OCI-LY3 (cell line): Measurements from ENCODE around the gene FKRP.

Source experiments
- EZH2phosphoT487 ChIP-seq: fragments of 200-600 bp; shearing (Covaris generic); IDR thresholded peaks from 2 replicates; pipeline ENCODE4 v1.6.1; 2018; ENCODE audit warnings: antibody characterized with exemption, mixed run types, low read depth
- TF ChIP-seq, protein P1 (sequence below): fragments of 200-600, 300-600 bp; sonication (generic); IDR thresholded peaks from 2 replicates; pipeline ENCODE4 v1.5.1; 2014; ENCODE audit warnings: antibody characterized with exemption, low read length, low read depth

DNA sequence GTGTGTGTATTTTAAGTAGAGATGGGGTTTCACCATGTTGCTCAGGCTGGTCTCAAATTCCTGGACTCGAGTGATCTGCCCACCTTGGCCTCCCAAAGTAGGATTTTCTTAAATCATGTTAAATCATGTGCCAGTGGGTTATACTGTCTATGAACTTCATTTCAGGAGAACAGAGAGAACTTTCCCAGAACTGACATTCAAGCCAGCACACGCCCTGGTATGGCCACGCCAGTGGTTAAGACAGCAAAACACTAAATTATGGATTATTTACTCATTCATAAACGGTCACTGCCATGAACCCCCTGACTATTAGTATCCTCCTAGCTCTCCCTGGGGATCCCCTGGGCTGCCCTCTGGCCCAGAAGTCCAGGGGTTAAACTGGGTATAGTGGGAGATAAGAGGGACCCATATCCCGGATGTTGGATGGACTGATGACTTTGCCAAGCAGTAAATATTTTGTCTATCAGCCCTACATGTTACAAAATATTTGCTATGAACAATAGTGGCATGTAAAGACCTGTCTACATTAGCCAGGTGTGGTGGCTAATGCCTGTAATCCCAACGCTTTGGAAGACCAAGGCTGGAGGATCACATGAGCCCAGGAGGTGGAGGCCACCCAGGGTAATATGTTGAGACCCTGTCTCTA, 16.5 kb downstream of the FKRP start:
- TF ChIP-seq, protein P1, sequence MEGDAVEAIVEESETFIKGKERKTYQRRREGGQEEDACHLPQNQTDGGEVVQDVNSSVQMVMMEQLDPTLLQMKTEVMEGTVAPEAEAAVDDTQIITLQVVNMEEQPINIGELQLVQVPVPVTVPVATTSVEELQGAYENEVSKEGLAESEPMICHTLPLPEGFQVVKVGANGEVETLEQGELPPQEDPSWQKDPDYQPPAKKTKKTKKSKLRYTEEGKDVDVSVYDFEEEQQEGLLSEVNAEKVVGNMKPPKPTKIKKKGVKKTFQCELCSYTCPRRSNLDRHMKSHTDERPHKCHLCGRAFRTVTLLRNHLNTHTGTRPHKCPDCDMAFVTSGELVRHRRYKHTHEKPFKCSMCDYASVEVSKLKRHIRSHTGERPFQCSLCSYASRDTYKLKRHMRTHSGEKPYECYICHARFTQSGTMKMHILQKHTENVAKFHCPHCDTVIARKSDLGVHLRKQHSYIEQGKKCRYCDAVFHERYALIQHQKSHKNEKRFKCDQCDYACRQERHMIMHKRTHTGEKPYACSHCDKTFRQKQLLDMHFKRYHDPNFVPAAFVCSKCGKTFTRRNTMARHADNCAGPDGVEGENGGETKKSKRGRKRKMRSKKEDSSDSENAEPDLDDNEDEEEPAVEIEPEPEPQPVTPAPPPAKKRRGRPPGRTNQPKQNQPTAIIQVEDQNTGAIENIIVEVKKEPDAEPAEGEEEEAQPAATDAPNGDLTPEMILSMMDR: no peak
- TF ChIP-seq EZH2phosphoT487: no peak
